T-helper 2 cell treated with Interferon-gamma antibody and Interleukin-4, amounts not matched to agents 5 μg/mL and 100 μg/mL, for 36 hours (primary cell): Measurements from ENCODE around the gene ABCB9.

Experiments
- DNase-seq: peaks from one replicate; pipeline ENCODE4 v3.0.0; 2021; ENCODE audit warnings: low spot score
- H3K27ac Mint-ChIP-seq: one replicate; pipeline ENCODE4 v1.8.0; 2021; ENCODE audit warnings: mild to moderate bottlenecking, mixed read lengths
- H3K27me3 Mint-ChIP-seq: one replicate; pipeline ENCODE4 v1.8.0; 2021; ENCODE audit warnings: low read depth, mixed read lengths
- H3K36me3 Mint-ChIP-seq: one replicate; pipeline ENCODE4 v1.8.0; 2021; ENCODE audit warnings: low read depth, mixed read lengths
- H3K4me1 Mint-ChIP-seq: one replicate; pipeline ENCODE4 v1.8.0; 2021; ENCODE audit warnings: low read depth, mixed read lengths
- H3K4me3 Mint-ChIP-seq: one replicate; pipeline ENCODE4 v1.8.0; 2022; ENCODE audit warnings: mild to moderate bottlenecking, moderate library complexity, mixed read lengths
- H3K9me3 Mint-ChIP-seq: one replicate; pipeline ENCODE4 v1.8.0; 2021; ENCODE audit warnings: mixed read lengths

The ABCB9 gene

DNA sequence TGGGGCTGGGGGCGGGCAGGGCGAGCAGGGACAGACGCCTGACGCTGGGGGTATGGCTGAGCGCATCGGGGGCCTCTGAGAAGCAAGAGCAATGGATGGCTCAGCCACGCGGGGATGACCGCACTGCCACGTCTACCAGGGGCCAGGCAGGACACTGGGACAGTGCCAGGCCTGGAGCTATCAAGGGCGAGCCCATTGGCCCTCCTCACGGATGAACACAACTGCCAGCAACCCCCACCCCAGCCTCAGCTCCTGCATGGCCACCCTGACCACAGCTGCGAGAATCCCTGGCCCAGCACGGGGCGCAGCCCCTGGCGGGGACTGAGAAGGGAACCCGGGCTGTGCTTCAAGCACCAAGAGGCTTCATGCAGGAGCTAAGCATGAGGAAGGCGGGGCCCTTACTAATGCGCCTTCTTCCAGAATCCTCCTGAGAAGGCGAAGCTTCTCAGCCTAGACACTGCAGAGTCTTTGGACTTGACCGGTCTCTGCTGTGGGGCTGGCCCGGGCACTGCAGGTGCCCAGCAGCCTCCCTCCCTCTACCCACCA is 23.7 kb upstream of the ABCB9 start:
- DNase-seq, result no peak
- H3K27ac Mint-ChIP-seq, result no peak overlapping the region
- no peaks in the 10 kb centered on the region for H3K4me1 Mint-ChIP-seq
- no peak overlapping the region for H3K4me3 Mint-ChIP-seq
- H3K27me3 Mint-ChIP-seq, result no peaks in the 10 kb centered on the region
- no peaks in the 10 kb centered on the region for H3K9me3 Mint-ChIP-seq
- peaks cover under 1% of the 10 kb centered on the region for H3K36me3 Mint-ChIP-seq

DNA sequence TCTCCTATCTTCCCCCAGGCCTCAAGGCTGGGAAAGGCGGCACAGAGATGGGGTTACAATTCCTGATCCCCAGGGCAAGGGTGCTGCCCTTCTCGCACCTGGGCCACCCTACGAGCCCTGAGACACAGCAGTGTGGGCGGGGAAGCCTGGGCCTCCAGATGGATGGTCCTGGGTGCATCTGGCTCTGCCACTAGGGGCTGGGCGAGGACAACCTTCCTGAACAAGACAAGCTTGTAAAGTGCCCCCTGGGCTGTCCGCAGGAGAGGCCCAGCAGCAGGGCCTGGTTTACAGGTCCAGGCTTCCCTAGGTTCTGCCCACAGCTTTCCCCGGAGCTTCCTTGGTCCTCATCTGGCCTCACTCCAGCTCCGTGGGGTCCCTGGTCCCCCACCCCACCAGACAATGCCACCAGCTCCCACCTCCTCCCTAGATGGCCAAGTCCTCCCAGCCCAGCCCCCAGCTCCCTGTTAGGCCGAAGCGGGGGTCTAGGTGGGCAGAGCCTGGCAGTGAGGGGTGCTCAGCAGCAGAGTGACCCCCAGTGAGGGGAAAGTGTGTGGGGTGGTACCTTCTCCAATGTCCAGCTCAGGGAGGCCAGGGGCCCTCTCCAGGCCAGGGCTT is 23.1 kb upstream of the ABCB9 start:
- Mint-ChIP-seq H3K4me3 (no peak overlapping the region), H3K4me1 (peaks cover 4% of the 10 kb centered on the region), H3K27ac (no peak overlapping the region), H3K9me3 (no peaks in the 10 kb centered on the region), H3K27me3 (no peaks in the 10 kb centered on the region), H3K36me3 (peaks cover 5% of the 10 kb centered on the region)
- no peak for DNase-seq

DNA sequence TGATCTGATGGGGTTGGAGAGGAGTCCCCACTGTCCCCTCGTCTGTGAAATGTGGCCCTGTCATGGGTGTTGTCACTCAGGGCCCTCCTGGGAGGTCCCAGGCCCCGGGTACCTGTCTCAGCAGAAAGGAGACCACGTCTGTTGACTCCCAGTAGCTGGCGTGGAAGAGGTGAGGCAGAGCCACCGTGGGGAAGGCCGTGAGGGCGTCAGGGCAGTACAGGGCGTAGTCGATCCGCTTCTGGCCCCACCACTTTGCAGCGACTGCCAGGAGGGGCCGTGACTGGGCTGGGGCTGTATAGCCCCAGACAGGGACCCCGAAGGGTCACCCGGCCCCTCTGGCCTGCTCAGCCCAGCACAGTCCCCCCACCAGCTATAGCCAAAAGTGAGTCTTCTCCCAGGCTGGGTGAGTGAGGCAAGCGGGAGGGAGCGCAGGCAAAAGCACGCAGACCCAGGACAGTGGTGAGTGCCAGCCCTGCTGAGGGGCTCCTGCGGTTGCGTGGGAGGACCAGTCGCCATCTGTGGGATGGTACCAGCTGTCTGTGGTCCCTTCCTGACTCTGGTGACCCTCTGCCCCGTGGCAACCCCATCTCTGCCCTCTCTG is 22.4 kb upstream of the ABCB9 start:
- peaks cover 6% of the 10 kb centered on the region for H3K4me1 Mint-ChIP-seq
- no peak overlapping the region for H3K27ac Mint-ChIP-seq
- H3K4me3 Mint-ChIP-seq, result no peak overlapping the region
- H3K36me3 Mint-ChIP-seq, result peaks cover 9% of the 10 kb centered on the region
- no peak for DNase-seq
- H3K9me3 Mint-ChIP-seq, result no peaks in the 10 kb centered on the region
- no peaks in the 10 kb centered on the region for H3K27me3 Mint-ChIP-seq

DNA sequence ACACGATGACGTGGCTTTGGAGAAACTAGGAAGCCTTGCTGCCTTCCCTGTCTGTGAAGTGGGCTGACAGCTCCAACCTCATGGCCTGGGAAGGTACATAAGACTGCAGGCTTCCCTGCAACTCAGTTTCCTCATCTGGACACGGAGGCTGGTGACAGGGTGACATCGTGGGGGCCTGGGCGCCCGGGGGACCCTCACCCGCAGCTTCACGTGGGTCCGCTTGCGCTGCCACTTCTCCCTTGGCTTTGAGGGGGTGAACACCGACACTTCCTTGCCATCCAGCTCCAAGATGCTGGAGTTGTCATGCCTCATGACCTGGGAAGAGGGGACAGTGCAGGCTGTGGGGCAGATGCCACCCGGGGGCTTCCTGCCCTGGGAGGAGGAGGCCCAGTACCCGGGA is 21.8 kb upstream of the ABCB9 start:
- no peaks in the 10 kb centered on the region for H3K9me3 Mint-ChIP-seq
- peaks cover 12% of the 10 kb centered on the region for H3K4me1 Mint-ChIP-seq
- H3K4me3 Mint-ChIP-seq, result no peak overlapping the region
- DNase-seq, result no peak
- no peaks in the 10 kb centered on the region for H3K27me3 Mint-ChIP-seq
- H3K27ac Mint-ChIP-seq, result no peak overlapping the region
- H3K36me3 Mint-ChIP-seq, result peaks cover 14% of the 10 kb centered on the region

DNA sequence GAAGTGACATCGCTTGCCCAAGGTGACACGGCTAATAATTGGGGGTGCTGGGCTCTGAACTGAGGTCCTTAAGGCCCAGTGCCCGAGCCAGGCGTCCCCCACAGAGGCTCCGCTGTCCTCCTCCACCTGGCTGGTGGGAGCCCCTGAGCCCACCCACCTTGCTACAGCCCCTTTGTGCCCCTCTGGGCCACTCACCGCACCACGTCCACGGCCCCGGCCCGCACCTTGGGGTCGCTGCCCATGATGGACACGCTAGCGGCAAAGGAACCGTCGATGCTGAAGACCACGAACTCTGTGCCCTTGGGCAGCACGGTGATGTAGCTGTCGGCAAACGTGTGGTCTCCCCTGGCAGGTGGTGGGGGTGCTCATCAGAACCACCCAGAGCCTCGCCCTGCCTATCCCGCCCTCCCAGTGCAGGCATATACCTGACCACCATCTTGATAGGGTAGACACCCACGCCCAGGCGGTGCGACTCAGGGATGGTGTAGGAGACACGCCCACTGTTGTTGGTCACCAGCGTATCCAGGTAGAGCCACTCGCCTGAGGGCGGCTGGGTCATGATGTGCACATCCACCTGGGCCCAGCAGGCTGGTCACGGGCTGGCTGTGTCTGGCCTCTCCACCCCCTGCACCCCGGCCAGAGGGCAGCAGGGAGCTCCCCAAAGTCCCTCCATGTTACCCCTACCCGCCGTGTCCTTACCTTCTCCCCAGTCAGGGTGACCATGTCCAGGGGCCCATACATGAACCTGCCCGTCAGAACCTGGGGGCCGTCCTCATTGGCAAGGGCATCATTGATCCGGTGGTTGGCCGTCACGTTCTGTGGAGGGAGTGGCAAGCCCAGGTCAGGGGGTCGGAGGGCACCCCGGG is 21.1 kb upstream of the ABCB9 start:
- no peak overlapping the region for H3K4me3 Mint-ChIP-seq
- no peak overlapping the region for H3K27ac Mint-ChIP-seq
- peaks cover 17% of the 10 kb centered on the region for H3K36me3 Mint-ChIP-seq
- no peaks in the 10 kb centered on the region for H3K9me3 Mint-ChIP-seq
- no peak for DNase-seq
- H3K27me3 Mint-ChIP-seq, result no peaks in the 10 kb centered on the region
- H3K4me1 Mint-ChIP-seq, result peaks cover 15% of the 10 kb centered on the region

DNA sequence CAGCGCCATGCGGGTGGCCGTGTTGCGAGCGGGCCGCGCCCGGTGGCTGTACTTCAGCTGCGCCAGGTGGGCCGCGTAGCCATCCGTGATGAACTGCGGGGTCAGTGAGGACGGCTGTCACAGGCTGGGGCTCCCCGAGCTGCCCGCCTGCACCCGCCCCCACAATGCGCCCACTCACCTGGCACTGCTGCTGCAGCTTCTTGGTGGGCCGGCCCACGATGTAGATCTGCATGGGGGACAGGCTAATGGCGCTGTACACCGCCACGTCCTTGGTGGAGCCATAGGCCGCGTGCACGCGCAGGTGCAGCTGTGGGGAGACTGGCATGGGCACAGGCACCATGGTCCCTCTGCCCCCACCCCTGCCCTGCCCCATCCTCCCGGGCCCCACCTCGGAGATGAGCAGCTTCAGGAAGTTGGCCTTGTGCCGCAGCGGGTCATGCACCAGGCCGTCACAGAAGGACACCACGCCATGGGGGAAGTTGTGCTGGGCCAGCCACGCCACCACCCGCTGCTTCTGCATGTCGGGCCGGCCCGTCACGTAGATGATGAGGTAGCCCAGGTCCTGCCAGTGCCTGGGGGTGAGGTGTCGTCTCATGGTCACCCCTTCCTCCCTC is 20.1 kb upstream of the ABCB9 start:
- DNase-seq, result no peak
- Mint-ChIP-seq H3K27ac (no peak overlapping the region), H3K36me3 (peaks cover 22% of the 10 kb centered on the region), H3K9me3 (no peaks in the 10 kb centered on the region), H3K4me1 (peaks cover 21% of the 10 kb centered on the region), H3K27me3 (no peaks in the 10 kb centered on the region), H3K4me3 (no peak overlapping the region)

DNA sequence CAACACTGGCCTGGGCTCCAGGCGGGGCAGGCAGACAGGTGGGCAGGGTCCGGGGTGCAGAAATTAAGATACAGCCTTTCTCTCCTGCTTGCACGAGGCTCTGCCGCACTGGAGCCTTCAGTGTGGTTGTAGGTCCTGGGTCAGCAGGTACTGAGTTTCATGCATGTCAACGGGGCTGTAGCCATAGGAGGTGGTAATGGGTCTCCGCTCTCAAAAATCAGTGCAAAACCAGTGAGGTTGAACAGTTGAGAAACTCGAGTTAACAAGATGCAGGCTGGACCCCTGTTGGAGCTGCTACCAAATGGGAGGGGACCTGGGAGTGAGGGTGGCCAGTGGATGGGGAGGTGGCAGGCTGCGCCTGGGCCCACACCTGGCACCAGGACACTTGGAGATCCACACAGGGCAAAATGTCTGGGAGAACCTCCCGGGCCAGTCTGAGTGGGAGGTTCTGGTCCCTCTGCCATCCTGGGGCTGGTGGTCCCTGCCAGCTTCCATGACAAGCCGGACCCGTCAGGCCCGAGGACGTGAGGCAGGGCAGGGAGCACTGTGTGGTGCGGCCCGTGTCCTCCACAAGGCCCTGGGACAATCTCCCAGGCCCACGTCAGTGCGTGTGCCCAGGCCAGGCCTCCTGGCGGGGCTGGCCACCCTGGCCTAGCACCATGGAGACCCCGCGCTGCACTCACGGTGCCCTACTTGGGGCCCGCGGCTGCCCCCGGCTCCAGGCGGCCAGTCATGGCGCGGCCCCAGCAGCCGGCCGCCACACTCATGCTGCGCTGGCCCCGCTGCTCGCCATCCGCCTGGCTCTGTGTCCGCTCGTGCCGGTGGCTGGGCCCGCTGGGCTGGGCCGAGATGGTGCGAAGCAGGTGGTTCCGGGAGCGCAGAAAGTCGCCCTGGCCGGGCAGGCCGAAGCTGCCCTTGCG is 19.3 kb upstream of the ABCB9 start:
- no peaks in the 10 kb centered on the region for H3K27me3 Mint-ChIP-seq
- H3K36me3 Mint-ChIP-seq, result peaks cover 22% of the 10 kb centered on the region
- H3K4me1 Mint-ChIP-seq, result peaks cover 21% of the 10 kb centered on the region
- no peaks in the 10 kb centered on the region for H3K9me3 Mint-ChIP-seq
- H3K27ac Mint-ChIP-seq, result no peak overlapping the region
- H3K4me3 Mint-ChIP-seq, result no peak overlapping the region
- DNase-seq, result no peak

DNA sequence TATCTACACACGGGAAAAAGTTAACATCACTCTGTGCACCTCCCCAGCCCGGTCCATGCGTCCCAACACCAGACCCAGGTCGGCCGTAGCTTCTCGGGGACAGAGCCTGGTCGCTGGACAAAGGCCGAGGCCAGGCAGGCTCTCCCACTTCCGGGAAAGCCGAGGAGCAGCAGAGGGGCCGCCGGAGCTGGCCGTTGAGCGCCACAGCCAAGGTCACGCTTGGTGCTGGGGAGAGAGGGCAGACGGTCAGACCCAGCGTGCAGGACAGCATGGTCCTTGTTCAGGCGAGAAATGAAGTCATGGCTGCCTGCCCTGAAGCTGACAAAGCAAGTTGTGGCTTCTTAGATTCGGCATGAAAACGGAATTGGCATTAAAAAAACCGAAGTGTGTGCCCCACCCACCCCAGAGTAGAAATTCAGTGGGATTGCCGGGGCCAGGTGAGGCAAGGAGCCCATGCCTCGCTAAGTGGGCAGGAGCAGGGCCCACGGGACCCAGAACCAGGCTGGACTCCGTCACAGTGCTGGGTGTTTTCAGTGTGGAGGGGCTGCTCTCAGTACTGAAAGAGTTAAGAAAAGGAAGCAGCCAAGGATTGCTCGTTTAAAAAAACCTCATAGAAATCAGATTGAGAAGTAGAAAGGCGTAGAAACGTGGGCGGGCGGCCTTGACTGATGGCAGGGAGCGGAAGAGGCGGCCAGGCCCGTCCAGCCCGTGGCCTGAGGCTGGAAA is 18.5 kb upstream of the ABCB9 start:
- H3K9me3 Mint-ChIP-seq, result no peaks in the 10 kb centered on the region
- DNase-seq, result no peak
- H3K36me3 Mint-ChIP-seq, result peaks cover 22% of the 10 kb centered on the region
- H3K4me3 Mint-ChIP-seq, result no peak overlapping the region
- peak overlapping the region; percentile 17 for H3K27ac Mint-ChIP-seq
- no peaks in the 10 kb centered on the region for H3K27me3 Mint-ChIP-seq
- peaks cover 24% of the 10 kb centered on the region for H3K4me1 Mint-ChIP-seq

DNA sequence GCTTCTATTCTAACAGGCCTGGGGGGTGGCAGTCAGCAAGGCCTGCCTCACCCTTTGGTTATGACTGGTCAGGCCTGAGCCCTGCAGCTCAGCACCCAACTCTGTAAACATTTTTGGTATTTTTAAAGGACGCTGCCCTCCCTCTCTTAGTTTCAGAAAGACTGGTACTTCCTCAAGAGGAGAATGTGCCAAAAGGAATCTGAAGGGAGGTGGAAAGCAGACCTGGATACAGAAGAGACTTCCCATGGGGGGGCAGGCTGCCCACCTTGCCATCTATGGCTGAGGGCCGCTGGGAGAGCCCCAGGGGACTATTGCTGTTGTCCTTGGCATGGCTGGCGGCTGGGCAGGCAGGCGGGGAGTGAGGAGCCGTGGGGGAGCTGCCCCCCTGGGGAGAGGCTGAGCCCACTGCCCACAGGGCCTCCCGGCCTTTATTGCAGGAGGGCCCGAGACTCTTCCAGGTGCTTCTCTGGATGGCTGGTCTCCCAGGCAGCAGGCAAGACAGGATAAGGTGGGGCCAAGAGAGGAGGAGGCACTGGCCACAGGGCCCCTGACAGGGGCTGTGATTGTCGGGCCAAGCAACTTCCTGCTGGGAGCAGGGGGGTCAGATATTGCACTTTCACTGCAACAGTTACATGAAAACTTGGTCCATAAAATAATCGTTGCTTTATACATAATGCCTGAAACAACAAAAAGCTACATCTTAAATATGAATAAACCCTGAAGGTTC is 17.7 kb upstream of the ABCB9 start:
- peaks cover 22% of the 10 kb centered on the region for H3K36me3 Mint-ChIP-seq
- peak overlapping the region; percentile 22 for H3K27ac Mint-ChIP-seq
- H3K9me3 Mint-ChIP-seq, result no peaks in the 10 kb centered on the region
- H3K4me3 Mint-ChIP-seq, result peak overlapping the region; percentile 18
- peaks cover 24% of the 10 kb centered on the region for H3K4me1 Mint-ChIP-seq
- DNase-seq, result no peak
- no peaks in the 10 kb centered on the region for H3K27me3 Mint-ChIP-seq

DNA sequence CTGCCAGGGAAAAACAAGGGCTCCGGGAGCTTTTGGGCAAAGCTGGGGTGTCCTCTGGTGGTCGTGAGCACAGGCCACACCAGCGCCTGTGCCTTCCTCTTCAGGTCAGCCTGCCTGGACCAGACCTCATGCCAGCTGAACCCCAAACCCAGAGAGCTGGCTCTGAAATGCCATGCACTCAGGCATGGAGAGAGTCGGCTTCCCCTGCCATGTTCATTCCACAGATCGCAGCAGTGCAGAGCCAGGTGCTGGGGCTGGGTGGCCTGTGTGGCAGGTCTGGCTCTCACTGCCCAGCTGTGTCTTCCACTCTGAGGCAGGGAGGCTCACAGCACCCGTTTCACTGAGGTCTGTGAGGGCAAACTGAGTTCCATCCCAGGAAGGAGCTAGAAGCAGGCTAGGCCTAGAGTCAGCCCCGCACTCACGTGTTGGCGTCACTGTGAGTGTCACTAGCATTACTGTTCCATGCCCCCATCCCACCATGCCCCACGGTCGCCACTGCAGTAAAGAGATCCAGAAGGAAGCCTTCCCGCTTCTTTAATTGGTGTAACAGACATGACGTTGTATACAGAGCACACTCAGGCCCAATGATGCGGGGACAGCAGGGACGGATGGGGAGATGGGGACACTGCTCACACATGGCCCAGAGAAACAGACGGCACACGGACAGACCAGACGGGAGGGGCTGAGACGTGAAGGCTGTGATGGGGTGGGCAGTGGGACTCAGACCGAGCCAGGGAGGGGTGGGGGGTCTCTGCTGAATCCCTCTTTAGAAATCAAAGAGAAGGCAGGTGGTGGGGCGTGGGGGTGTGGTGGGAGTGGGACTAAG is 16.9 kb upstream of the ABCB9 start:
- H3K4me1 Mint-ChIP-seq, result peaks cover 24% of the 10 kb centered on the region
- peaks cover 22% of the 10 kb centered on the region for H3K36me3 Mint-ChIP-seq
- DNase-seq, result no peak
- H3K9me3 Mint-ChIP-seq, result no peaks in the 10 kb centered on the region
- H3K27me3 Mint-ChIP-seq, result no peaks in the 10 kb centered on the region
- peak overlapping the region; percentile 89 for H3K4me3 Mint-ChIP-seq
- H3K27ac Mint-ChIP-seq, result peak overlapping the region; percentile 22

DNA sequence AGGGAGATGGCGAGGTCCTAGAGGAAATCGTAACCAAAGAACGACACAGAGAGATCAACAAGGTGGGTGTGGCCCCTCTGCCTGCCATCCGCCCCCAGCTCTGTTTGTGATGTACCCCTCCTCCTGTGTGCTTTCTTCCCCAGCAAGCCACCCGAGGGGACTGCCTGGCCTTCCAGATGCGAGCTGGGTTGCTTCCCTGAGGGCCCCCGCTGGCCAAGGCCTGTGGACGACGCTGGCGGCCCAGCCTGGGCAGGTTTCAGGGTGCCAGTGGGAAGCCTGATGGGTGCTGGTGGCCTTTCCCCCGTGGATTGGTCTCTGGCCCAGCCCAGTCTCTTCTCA is 16.2 kb upstream of the ABCB9 start:
- H3K9me3 Mint-ChIP-seq, result no peaks in the 10 kb centered on the region
- no peaks in the 10 kb centered on the region for H3K27me3 Mint-ChIP-seq
- peak overlapping the region; percentile 10 for H3K27ac Mint-ChIP-seq
- peaks cover 22% of the 10 kb centered on the region for H3K36me3 Mint-ChIP-seq
- H3K4me3 Mint-ChIP-seq, result peak overlapping the region; percentile 89
- no peak for DNase-seq
- peaks cover 24% of the 10 kb centered on the region for H3K4me1 Mint-ChIP-seq
